Fibroblast of lung (primary cell): ENCODE results near the gene BPHL.

ENCODE experiments used
- CTCF ChIP-seq, 2 donors: IDR thresholded peaks in 1 of 2; conservative IDR thresholded peaks in 1 of 2; 1 replicate in 1 of 2; 2 replicates in 1 of 2; pipeline ENCODE4 v1.5.1; 2011 to 2012; ENCODE audit warnings: low read length in 2 of 2, control low read depth in 1 of 2, inconsistent platforms in 1 of 2, low read depth in 1 of 2, mild to moderate bottlenecking in 1 of 2
- EZH2 ChIP-seq: IDR thresholded peaks from 2 replicates; pipeline ENCODE4 v1.5.1; 2012; ENCODE audit warnings: low read length, control low read depth, mild to moderate bottlenecking; ENCODE audit errors: missing control alignments

GRCh38 chr6:3125815-3126214 lies 7.3 kb downstream of the BPHL start:
- TF ChIP-seq CTCF (conservative IDR thresholded peaks at IDR 0.05 in 1 of 2, IDR thresholded peaks at IDR 0.05 in 1 of 2; ENCODE audit: low read depth in 1 of 2, low read length in 2 of 2) (no peak), EZH2 (no peak)
